ENCODE results near the gene ZBTB7C.

- TF ChIP-seq POLR2A (IDR thresholded peaks at IDR 0.05; ENCODE audit: low read depth, low read length) = no peak
- no peak for TF ChIP-seq POU2F2 (IDR thresholded peaks at IDR 0.05; ENCODE audit: low read depth, low read length)
- no peak for TF ChIP-seq POLR2AphosphoS5 (IDR thresholded peaks at IDR 0.05; ENCODE audit: low read depth, low read length)
Observed at GRCh38 chr18:48320639-48320945, 88.6 kb downstream of the ZBTB7C start.

All from GM12891 (cell line).